ENCODE results near the gene TMEM121. TPM values are rescaled to one million over a fixed set of nuclear protein-coding genes. Genes with fewer than 3 reads are reported as not detected.
A peak's percentile ranks its signal among the peaks of the same experiment; 100 is the strongest.
"Not testable (repeated sequence)": the region's sequence is repeated elsewhere in the genome, so short reads cannot be mapped to it uniquely, and the experiment has no call there.

The TMEM121 gene
- total RNA-seq, 3 donors from 2014 or later (not counting 1 experiment from before 2014, with no cell fraction given) = 0.54 to 0.80 TPM; not detected in 1

DNA sequence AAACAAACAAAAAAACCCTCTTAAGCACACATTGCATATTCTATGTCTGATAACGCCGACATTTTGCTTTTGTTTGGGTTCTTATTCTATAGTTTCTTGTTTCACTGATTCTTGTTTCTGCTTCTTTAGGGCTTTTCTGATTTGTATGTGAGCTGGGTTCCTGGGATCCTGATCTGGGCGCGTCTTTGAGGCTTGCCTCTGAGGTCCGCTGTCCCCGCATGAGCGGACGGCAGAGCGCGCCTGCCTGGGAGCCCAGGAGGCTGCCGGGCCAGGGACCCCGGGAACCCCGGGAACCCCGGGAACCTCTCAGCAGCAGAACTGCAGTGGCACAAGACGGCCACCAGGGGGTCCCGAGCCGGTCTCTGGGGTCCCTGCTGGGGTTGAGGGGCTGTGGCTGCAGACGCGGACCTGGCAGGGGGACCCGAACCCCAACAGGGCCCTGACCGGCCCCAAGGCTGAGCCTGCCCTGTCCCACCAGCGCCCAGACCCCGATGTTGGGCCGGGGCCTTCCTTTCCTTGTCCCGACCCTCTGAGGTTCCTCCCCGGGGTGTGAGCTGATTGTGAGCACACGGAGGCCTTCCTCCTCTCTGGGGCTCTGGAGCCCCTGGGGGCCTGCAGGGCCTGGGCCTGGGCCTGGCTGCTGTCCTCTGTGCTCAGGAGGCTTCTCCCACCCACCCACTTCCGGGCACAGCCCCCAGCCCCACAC is 32.2 kb downstream of the TMEM121 start:
- intact Hi-C loops (cut with micrococcal nuclease); H3K9me3 Mint-ChIP-seq; H3K36me3 Mint-ChIP-seq; H3K27me3 ChIP-seq (ENCODE audit: control insufficient read depth, insufficient read depth, low read length); H3K27me3 Mint-ChIP-seq (ENCODE audit: low read depth in 2 of 2); DNase-seq; H3K4me3 ChIP-seq (ENCODE audit: low read length); H3K27ac Mint-ChIP-seq; H3K27ac ChIP-seq (ENCODE audit: low read length); H3K36me3 ChIP-seq (ENCODE audit: control insufficient read depth, insufficient read depth, low read length); H3K9me3 ChIP-seq (ENCODE audit: control insufficient read depth, insufficient read depth, low read length); H3K4me3 Mint-ChIP-seq: not testable (repeated sequence)
- 83% methylated on average over 6 of the region's 28 CpGs for WGBS (ENCODE audit: insufficient coverage)
- ATAC-seq = peak in 2 of 3 donors; percentile 43 to 47
- TF ChIP-seq, protein P1, sequence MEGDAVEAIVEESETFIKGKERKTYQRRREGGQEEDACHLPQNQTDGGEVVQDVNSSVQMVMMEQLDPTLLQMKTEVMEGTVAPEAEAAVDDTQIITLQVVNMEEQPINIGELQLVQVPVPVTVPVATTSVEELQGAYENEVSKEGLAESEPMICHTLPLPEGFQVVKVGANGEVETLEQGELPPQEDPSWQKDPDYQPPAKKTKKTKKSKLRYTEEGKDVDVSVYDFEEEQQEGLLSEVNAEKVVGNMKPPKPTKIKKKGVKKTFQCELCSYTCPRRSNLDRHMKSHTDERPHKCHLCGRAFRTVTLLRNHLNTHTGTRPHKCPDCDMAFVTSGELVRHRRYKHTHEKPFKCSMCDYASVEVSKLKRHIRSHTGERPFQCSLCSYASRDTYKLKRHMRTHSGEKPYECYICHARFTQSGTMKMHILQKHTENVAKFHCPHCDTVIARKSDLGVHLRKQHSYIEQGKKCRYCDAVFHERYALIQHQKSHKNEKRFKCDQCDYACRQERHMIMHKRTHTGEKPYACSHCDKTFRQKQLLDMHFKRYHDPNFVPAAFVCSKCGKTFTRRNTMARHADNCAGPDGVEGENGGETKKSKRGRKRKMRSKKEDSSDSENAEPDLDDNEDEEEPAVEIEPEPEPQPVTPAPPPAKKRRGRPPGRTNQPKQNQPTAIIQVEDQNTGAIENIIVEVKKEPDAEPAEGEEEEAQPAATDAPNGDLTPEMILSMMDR (IDR thresholded peaks at IDR 0.05) = peak; percentile 38
- peaks cover 20% of the 10 kb centered on the region for H3K4me1 ChIP-seq (ENCODE audit: control insufficient read depth, insufficient read depth, low read length)
- peaks cover 0 to 13% of the 10 kb centered on the region in 2 donors for H3K4me1 Mint-ChIP-seq

DNA sequence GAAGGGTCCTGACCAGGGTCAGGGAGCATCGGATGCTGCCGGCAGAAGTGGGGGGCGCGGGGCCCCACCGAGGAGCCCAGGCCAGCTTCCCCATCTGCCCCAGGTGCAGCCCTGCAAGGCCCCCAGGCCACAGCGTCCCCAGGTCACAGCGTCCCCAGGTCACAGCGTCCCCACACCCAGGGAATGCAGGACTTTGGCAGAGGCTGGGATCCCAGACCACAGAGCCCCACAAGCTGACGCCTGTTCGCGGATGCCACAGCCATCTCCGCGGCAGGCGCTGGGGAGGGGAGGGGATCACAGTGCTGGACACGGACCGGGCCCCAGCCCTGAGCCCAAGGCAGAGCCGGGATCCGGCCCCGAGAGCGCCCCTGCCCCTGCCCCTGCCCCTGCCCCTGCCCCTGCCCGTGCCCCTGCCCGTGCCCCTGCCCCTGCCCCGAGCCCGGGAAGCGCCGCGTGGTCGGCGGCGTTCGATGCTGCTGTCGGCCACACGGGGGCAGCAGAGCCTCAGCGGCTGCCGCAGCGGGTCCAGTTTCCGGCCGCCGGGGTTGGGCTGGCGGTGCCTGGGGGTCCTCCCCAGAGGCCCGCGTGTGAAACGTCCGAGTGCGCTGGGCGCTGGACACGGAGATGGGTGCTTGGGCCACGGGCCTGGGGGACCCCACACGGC is 33.1 kb downstream of the TMEM121 start:
- H3K27ac Mint-ChIP-seq; H3K9me3 ChIP-seq (ENCODE audit: control insufficient read depth, insufficient read depth, low read length); H3K36me3 Mint-ChIP-seq; H3K4me3 Mint-ChIP-seq; H3K27me3 Mint-ChIP-seq (ENCODE audit: low read depth in 2 of 2); H3K9me3 Mint-ChIP-seq; intact Hi-C loops (cut with micrococcal nuclease); H3K4me3 ChIP-seq (ENCODE audit: low read length); H3K27ac ChIP-seq (ENCODE audit: low read length); H3K36me3 ChIP-seq (ENCODE audit: control insufficient read depth, insufficient read depth, low read length); H3K27me3 ChIP-seq (ENCODE audit: control insufficient read depth, insufficient read depth, low read length): not testable (repeated sequence)
- DNase-seq (peak in 1 of 2 donors; percentile 22), ATAC-seq (peak; percentile 70 to 80 (median 76))
- H3K4me1 ChIP-seq (ENCODE audit: control insufficient read depth, insufficient read depth, low read length) = peaks cover 22% of the 10 kb centered on the region
- WGBS (ENCODE audit: insufficient coverage) = 96% methylated on average over 4 of the region's 49 CpGs
- peaks cover 0 to 13% of the 10 kb centered on the region in 2 donors for H3K4me1 Mint-ChIP-seq

DNA sequence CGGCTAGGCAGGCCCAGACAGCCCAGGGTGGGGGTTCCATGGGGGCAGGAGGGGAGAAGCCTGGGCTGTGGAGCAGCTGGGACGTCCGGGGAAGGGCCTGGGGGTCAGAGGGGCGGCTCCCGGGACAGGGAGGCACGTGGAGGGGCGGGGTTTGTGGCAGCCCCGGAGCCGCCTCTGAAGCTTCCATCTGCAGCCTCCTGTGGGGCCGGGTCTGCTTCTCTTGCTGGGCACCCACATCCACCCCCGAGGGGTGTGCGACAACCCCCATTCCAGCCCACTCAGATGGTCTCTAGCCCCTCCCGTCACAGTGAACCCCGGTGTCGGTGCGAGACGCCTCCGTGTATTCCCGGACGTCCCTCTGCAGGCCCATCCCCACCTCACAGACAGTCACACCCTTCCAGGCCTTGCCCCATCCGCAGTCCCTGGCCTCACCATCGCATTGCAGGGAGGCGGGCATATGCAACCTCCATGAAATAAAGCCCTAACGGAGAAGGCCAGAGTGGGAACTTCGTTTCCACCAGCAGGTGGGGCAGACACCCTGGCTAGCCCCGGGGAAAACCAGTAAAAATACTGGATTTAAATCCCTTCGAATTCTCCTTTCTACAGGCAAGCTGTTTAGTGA is 33.8 kb downstream of the TMEM121 start:
- H3K9me3 Mint-ChIP-seq; H3K4me3 ChIP-seq (ENCODE audit: low read length); H3K36me3 ChIP-seq (ENCODE audit: control insufficient read depth, insufficient read depth, low read length); H3K27me3 ChIP-seq (ENCODE audit: control insufficient read depth, insufficient read depth, low read length); DNase-seq; H3K9me3 ChIP-seq (ENCODE audit: control insufficient read depth, insufficient read depth, low read length); H3K27ac ChIP-seq (ENCODE audit: low read length); H3K27me3 Mint-ChIP-seq (ENCODE audit: low read depth in 2 of 2); H3K27ac Mint-ChIP-seq; H3K4me3 Mint-ChIP-seq; H3K36me3 Mint-ChIP-seq; intact Hi-C loops (cut with micrococcal nuclease): not testable (repeated sequence)
- peaks cover 22% of the 10 kb centered on the region for H3K4me1 ChIP-seq (ENCODE audit: control insufficient read depth, insufficient read depth, low read length)
- WGBS (ENCODE audit: insufficient coverage) = no CpG with 5 or more reads among the region's 27 CpGs
- peaks cover 0 to 15% of the 10 kb centered on the region in 2 donors for H3K4me1 Mint-ChIP-seq
- peak in 2 of 3 donors; percentile 22 to 36 for ATAC-seq

DNA sequence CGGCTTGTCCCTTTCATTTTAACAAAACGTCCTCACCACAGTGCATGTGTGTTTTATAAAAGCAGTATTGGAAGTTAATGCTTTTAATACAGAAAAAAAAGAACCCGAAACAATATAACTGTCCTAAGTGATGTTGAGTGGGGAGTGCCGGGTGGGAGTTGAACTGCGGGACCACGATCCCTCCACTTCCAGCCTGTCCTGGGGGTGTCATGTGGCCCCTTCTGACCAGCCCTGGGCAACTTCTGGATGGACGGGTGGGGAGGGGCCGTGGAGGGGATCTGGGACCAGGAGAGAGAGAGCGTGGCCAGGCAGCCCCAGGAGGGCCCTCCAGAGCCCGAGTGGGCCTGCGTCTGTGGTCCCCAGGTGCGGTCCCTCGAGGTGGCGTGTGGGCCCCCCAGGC is 35.0 kb downstream of the TMEM121 start:
- H3K27ac ChIP-seq (ENCODE audit: low read length); ATAC-seq; H3K36me3 ChIP-seq (ENCODE audit: control insufficient read depth, insufficient read depth, low read length); H3K27ac Mint-ChIP-seq; H3K4me3 ChIP-seq (ENCODE audit: low read length); H3K27me3 ChIP-seq (ENCODE audit: control insufficient read depth, insufficient read depth, low read length); H3K27me3 Mint-ChIP-seq (ENCODE audit: low read depth in 2 of 2); H3K9me3 ChIP-seq (ENCODE audit: control insufficient read depth, insufficient read depth, low read length); H3K36me3 Mint-ChIP-seq; H3K4me3 Mint-ChIP-seq; DNase-seq; intact Hi-C loops (cut with micrococcal nuclease); H3K9me3 Mint-ChIP-seq: not testable (repeated sequence)
- peaks cover 25% of the 10 kb centered on the region for H3K4me1 ChIP-seq (ENCODE audit: control insufficient read depth, insufficient read depth, low read length)
- 90% methylated on average over 2 of the region's 14 CpGs for WGBS (ENCODE audit: insufficient coverage)
- H3K4me1 Mint-ChIP-seq = peaks cover 0 to 18% of the 10 kb centered on the region in 2 donors

Data from natural killer cell (primary cell).